GM12878 (cell line): Measurements from ENCODE around the gene CRACDL. TPM values are rescaled to one million over a fixed set of nuclear protein-coding genes. Genes with fewer than 3 reads are reported as not detected.

ENCODE experiments used
- ATAC-seq: fragments of 200-7000 bp; cut with Tn5 transposase; 3 replicates; pipeline ENCODE4 v1.9.1; 2020; ENCODE audit warnings: mild to moderate bottlenecking, moderate library complexity
- BruUV-seq: library from RNA; stranded (reverse); fragments of 400-500 nt; replicated peaks from 2 replicates; lab custom pipeline; 2021; lab: Mats Ljungman, UMichigan
- CTCF ChIA-PET: fragments of 300-600 bp; sonication (Branson Sonifier 250); formaldehyde crosslinking; extraction: SDS; loops from one replicate; lab custom pipeline; 2021; ENCODE audit warnings: inconsistent platforms; lab: Yijun Ruan, JAX
- POLR2A ChIA-PET: fragments of 350-600 bp; formaldehyde crosslinking; extraction: SDS; loops from one replicate; lab custom pipeline; 2021; ENCODE audit warnings: inconsistent platforms; lab: Charles Lee
- RAD21 ChIA-PET: fragments of 300-600 bp; sonication (Branson Sonifier 250); formaldehyde crosslinking; loops from one replicate; lab custom pipeline; 2023; ENCODE audit warnings: antibody characterized with exemption; ENCODE audit not compliant: unreplicated experiment; lab: Charles Lee
- SMC1A ChIA-PET: fragments of 300-600 bp; sonication (Branson Sonifier 250); formaldehyde crosslinking; loops from one replicate; lab custom pipeline; 2023; ENCODE audit not compliant: unreplicated experiment, uncharacterized antibody; lab: Charles Lee
- DNase-seq: peaks from one replicate; pipeline ENCODE4 v3.0.0-alpha.2; 2011; ENCODE audit warnings: low read depth, low spot score
- FAIRE-seq: peaks from 3 replicates; lab custom pipeline; 2011; peaks lifted over from hg19 to GRCh38; lab: Jason Lieb, UNC
- H2AFZ ChIP-seq: 2 replicates; pipeline ENCODE4 v1.6.0; 2011; ENCODE audit warnings: low read depth, low read length, control low read depth; ENCODE audit not compliant: control insufficient read depth
- H3K27ac ChIP-seq: 2 replicates; pipeline ENCODE4 v1.5.1; 2011; ENCODE audit warnings: control low read depth; ENCODE audit not compliant: control insufficient read depth, insufficient read depth
- H3K27me3 ChIP-seq, 2 experiments: replicated peaks in 1 of 2; 2 replicates each; pipeline versions ENCODE4 v1.6.0 to v1.6.1; 2011; ENCODE audit warnings: low read length in 1 of 2; ENCODE audit not compliant: control insufficient read depth in 2 of 2, insufficient read depth in 2 of 2
- H3K36me3 ChIP-seq, 2 experiments: 2 replicates each; pipeline ENCODE4 v1.5.1; 2011; ENCODE audit warnings: low read length in 1 of 2; ENCODE audit not compliant: control insufficient read depth in 2 of 2, insufficient read depth in 2 of 2
- H3K4me1 ChIP-seq: 2 replicates; pipeline ENCODE4 v1.6.1; 2011; ENCODE audit warnings: mild to moderate bottlenecking, low read length, moderate library complexity, mixed read lengths; ENCODE audit not compliant: control insufficient read depth, insufficient read depth
- H3K4me2 ChIP-seq: 2 replicates; pipeline ENCODE4 v1.6.0; 2011; ENCODE audit warnings: control low read depth; ENCODE audit not compliant: control insufficient read depth, insufficient read depth
- H3K4me3 ChIP-seq: fragments of 200-600 bp; sonication (generic); 2 replicates; pipeline ENCODE4 v1.5.1; 2016
- H3K79me2 ChIP-seq: 2 replicates; pipeline ENCODE4 v1.6.0; 2011; ENCODE audit warnings: low read length; ENCODE audit not compliant: control insufficient read depth, insufficient read depth
- H3K9ac ChIP-seq: 2 replicates; pipeline ENCODE4 v1.8.0; 2011; ENCODE audit warnings: low read length, control low read depth, mixed read lengths; ENCODE audit not compliant: control insufficient read depth, insufficient read depth
- H3K9me3 ChIP-seq: replicated peaks from 3 replicates; pipeline ENCODE4 v1.5.1; 2011; ENCODE audit warnings: mild to moderate bottlenecking, low read length; ENCODE audit not compliant: control insufficient read depth, insufficient read depth
- H4K20me1 ChIP-seq: 2 replicates; pipeline ENCODE4 v1.6.0; 2011; ENCODE audit not compliant: control insufficient read depth, insufficient read depth
- BCL11A ChIP-seq: IDR thresholded peaks from 2 replicates; pipeline ENCODE4 v1.6.1; 2011; ENCODE audit warnings: low read depth, low read length
- CHD2 ChIP-seq: IDR thresholded peaks from 2 replicates; pipeline ENCODE4 v1.6.1; 2011; ENCODE audit warnings: low read depth, low read length, improper control_type of control experiment, borderline replicate concordance
- FOXM1 ChIP-seq: IDR thresholded peaks from 2 replicates; pipeline ENCODE4 v1.6.1; 2012; ENCODE audit warnings: low read depth, mild to moderate bottlenecking, inconsistent platforms, low read length, moderate library complexity
- MTA3 ChIP-seq: IDR thresholded peaks from 2 replicates; pipeline ENCODE4 v1.6.1; 2012; ENCODE audit warnings: low read length, inconsistent platforms, borderline replicate concordance
- NFXL1 ChIP-seq: fragments of 450-650 bp; IDR thresholded peaks from 2 replicates; pipeline ENCODE4 v1.6.1; 2017; ENCODE audit warnings: antibody characterized with exemption, mild to moderate bottlenecking, borderline replicate concordance
- NFYA ChIP-seq: IDR thresholded peaks from 2 replicates; pipeline ENCODE4 v1.6.1; 2011; ENCODE audit warnings: low read depth, mild to moderate bottlenecking, low read length, improper control_type of control experiment, borderline replicate concordance
- NFYB ChIP-seq: IDR thresholded peaks from 2 replicates; pipeline ENCODE4 v1.6.1; 2011; ENCODE audit warnings: low read depth, mild to moderate bottlenecking, low read length, improper control_type of control experiment, moderate library complexity; ENCODE audit not compliant: insufficient read depth
- NR2C2 ChIP-seq: IDR thresholded peaks from 2 replicates; pipeline ENCODE4 v1.6.1; 2011; ENCODE audit warnings: borderline replicate concordance, low read depth; ENCODE audit not compliant: control insufficient read depth, insufficient read length
- PBX3 ChIP-seq: IDR thresholded peaks from 2 replicates; pipeline ENCODE4 v1.6.1; 2011; ENCODE audit warnings: mild to moderate bottlenecking, low read depth, low read length, moderate library complexity; ENCODE audit not compliant: insufficient replicate concordance
- POLR2AphosphoS2 ChIP-seq: IDR thresholded peaks from 2 replicates; pipeline ENCODE4 v1.6.1; 2011; ENCODE audit warnings: low read depth, mild to moderate bottlenecking, low read length, improper control_type of control experiment, moderate library complexity
- SPI1 ChIP-seq: IDR thresholded peaks from 2 replicates; pipeline ENCODE4 v1.6.1; 2011; ENCODE audit warnings: low read depth, mild to moderate bottlenecking, low read length, moderate library complexity, borderline replicate concordance; ENCODE audit not compliant: insufficient read depth
- TCF7 ChIP-seq: IDR thresholded peaks from 2 replicates; pipeline ENCODE4 v1.6.1; 2014; ENCODE audit warnings: antibody characterized with exemption, borderline replicate concordance
- ZBED1 ChIP-seq: IDR thresholded peaks from 2 replicates; pipeline ENCODE4 v1.6.1; 2016; ENCODE audit warnings: borderline replicate concordance
- ZBTB40 ChIP-seq: fragments of 450-650 bp; IDR thresholded peaks from 2 replicates; pipeline ENCODE4 v1.6.1; 2016; ENCODE audit warnings: mild to moderate bottlenecking, moderate library complexity, borderline replicate concordance
- ZNF207 ChIP-seq: fragments of 450-650 bp; IDR thresholded peaks from 2 replicates; pipeline ENCODE4 v1.6.1; 2014; ENCODE audit warnings: antibody characterized with exemption, mild to moderate bottlenecking, borderline replicate concordance
- ZNF384 ChIP-seq: IDR thresholded peaks from 2 replicates; pipeline ENCODE4 v1.6.1; 2012; ENCODE audit warnings: low read depth, mild to moderate bottlenecking, low read length, improper control_type of control experiment, borderline replicate concordance
- WGBS: methylation state at CpG from one replicate; pipeline ENCODE4 v1.1.6; 2016; ENCODE audit warnings: low lambda C conversion rate; ENCODE audit not compliant: insufficient replicate concordance, insufficient coverage; ENCODE audit errors: missing lambda C conversion rate; 5-methylcytosine and 5-hydroxymethylcytosine counted together
- in situ Hi-C: fragments of 300-500 bp; cut with MboI; formaldehyde crosslinking; loops from 9 replicates; pipeline ENCODE4 v1.14.3; 2018; ENCODE audit warnings: mixed read lengths
- intact Hi-C: fragments of 100-400 bp; cut with micrococcal nuclease; formaldehyde crosslinking; loops from one replicate; pipeline ENCODE4 v1.14.2; 2022; ENCODE audit not compliant: unreplicated experiment
- polyA plus RNA-seq, 11 experiments: library from polyadenylated mRNA; depleted of rRNA in 4 of 11; unstranded in 6 of 11; stranded (reverse) in 5 of 11; fragments of >200 nt; fragmentation: Nextera tagmentation in 4 of 11; fragmentation: Illumina TruSeq in 1 of 11; extraction: Ambion mirVana in 4 of 11; extraction: Trizol in 1 of 11; gene quantifications; 1 replicate in 1 of 11; 2 replicates in 10 of 11; pipeline versions ENCODE4 v1.2.1 to v1.2.3, GENCODE V29; 2011 to 2016; ENCODE audit warnings: inconsistent platforms in 2 of 11, missing spikeins in 2 of 11, low read depth in 1 of 11
- total RNA-seq, 4 experiments: library from RNA; depleted of rRNA in 3 of 4; stranded (reverse); fragments of >200 nt in 3 of 4; fragmentation: Illumina TruSeq in 1 of 4; extraction: Trizol in 1 of 4; gene quantifications; 2 replicates each; pipeline versions ENCODE4 v1.2.1 to v1.2.3, GENCODE V29; 2013 to 2021

CRACDL gene
- total and polyA plus RNA-seq, 10 of the 15 experiments (the other 5 are each of a cell fraction or from before 2014, with no cell fraction given): 0.03 to 0.72 (median 0.14) TPM

DNA sequence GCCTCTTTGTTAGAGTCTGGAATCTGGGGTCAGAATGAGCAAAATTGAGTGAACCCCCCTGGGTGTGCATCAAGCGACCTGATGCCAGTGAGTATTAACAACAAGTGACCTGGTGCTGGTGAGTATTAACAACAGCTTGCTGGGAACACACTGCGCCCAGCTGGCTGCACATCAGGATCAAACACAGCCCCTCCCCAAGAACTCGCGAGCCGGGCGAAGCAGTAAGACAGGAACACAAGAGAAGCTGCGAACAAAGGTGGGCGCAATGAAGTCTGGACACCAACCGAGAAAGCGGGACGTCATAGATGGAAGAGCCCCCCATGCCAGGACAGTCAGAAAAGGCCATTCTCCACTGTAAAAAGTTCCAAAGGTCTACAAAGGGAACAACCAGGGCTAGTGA, 34.3 kb downstream of the CRACDL start:
- H3K36me3 ChIP-seq: no peaks in the 10 kb centered on the region
- ChIA-PET POLR2A (no interaction called here), CTCF (no interaction called here), SMC1A (no interaction called here), RAD21 (no interaction called here)
- no peaks in the 10 kb centered on the region; the same call in 1 of the 2 replicates for H4K20me1 ChIP-seq
- TF ChIP-seq TCF7 (no peak), MTA3 (no peak), NFYB (no peak), ZNF384 (no peak), NFYA (no peak), POLR2AphosphoS2 (no peak), CHD2 (no peak), ZBTB40 (no peak), SPI1 (no peak), NR2C2 (no peak), ZBED1 (no peak), ZNF207 (no peak), BCL11A (no peak), FOXM1 (no peak), NFXL1 (no peak), PBX3 (no peak)
- in situ Hi-C loops (no loop called here), intact Hi-C loops (no loop called here)
- no peaks in the 10 kb centered on the region for H3K4me1 ChIP-seq
- no TSS peak for BruUV-seq
- H2AFZ ChIP-seq: no peak overlapping the region
- 78% methylated on average over 11 of the region's 11 CpGs for WGBS
- FAIRE-seq (no peak), ATAC-seq (no peak), DNase-seq (no peak)
- H3K9ac ChIP-seq: no peak overlapping the region
- no peaks in the 10 kb centered on the region for H3K9me3 ChIP-seq
- no peak overlapping the region for H3K4me3 ChIP-seq
- H3K27ac ChIP-seq: no peak overlapping the region
- no peak overlapping the region for H3K4me2 ChIP-seq
- no peaks in the 10 kb centered on the region for H3K27me3 ChIP-seq
- H3K79me2 ChIP-seq: no peaks in the 10 kb centered on the region
